SK-N-SH treated with all-trans-retinoic acid at 6 μM for 48 hours (cell line): ENCODE measurements around the gene UBE2H.

ENCODE experiments used
- ATAC-seq: fragments of 200-7000 bp; cut with Tn5 transposase; 3 replicates; pipeline ENCODE4 v1.9.1; 2020; ENCODE audit warnings: mild to moderate bottlenecking, moderate library complexity
- ARNTL ChIP-seq: fragments of 450-650 bp; formaldehyde crosslinking; IDR thresholded peaks from 2 replicates; pipeline ENCODE4 v1.5.0; 2020; ENCODE audit warnings: low read depth, mild to moderate bottlenecking, moderate library complexity, borderline replicate concordance
- BACH2 ChIP-seq: fragments of 250-450 bp; sonication (Bioruptor Pico); IDR thresholded peaks from 2 replicates; pipeline ENCODE4 v1.9.0; 2021; ENCODE audit warnings: mild to moderate bottlenecking, borderline replicate concordance
- CSDC2 ChIP-seq: fragments of 250-450 bp; sonication (Bioruptor Pico); IDR thresholded peaks from 2 replicates; pipeline ENCODE4 v1.5.0; 2020; ENCODE audit warnings: mild to moderate bottlenecking, moderate library complexity
- ESRRG ChIP-seq: fragments of 250-450 bp; sonication (Bioruptor Pico); IDR thresholded peaks from 2 replicates; pipeline ENCODE4 v1.6.1; 2021; ENCODE audit warnings: mild to moderate bottlenecking
- GLIS3 ChIP-seq: fragments of 250-450 bp; sonication (Bioruptor Pico); IDR thresholded peaks from 2 replicates; pipeline ENCODE4 v1.5.0; 2020; ENCODE audit warnings: mild to moderate bottlenecking, moderate library complexity
- OSR1 ChIP-seq: fragments of 250-450 bp; sonication (Bioruptor Pico); IDR thresholded peaks from 2 replicates; pipeline ENCODE4 v1.8.0; 2022; ENCODE audit warnings: moderate library complexity, mild to moderate bottlenecking, inconsistent platforms
- PPARA ChIP-seq: fragments of 250-450 bp; sonication (Bioruptor Pico); IDR thresholded peaks from 2 replicates; pipeline ENCODE4 v1.5.0; 2020; ENCODE audit warnings: mild to moderate bottlenecking, borderline replicate concordance
- RARB ChIP-seq: fragments of 250-450 bp; sonication (Bioruptor Pico); IDR thresholded peaks from 2 replicates; pipeline ENCODE4 v1.8.0; 2021; ENCODE audit warnings: mild to moderate bottlenecking, moderate library complexity
- SNAI2 ChIP-seq: fragments of 250-450 bp; sonication (Bioruptor Pico); IDR thresholded peaks from 2 replicates; pipeline ENCODE4 v1.5.0; 2020; ENCODE audit warnings: mild to moderate bottlenecking, moderate library complexity
- TCF4 ChIP-seq: fragments of 250-450 bp; sonication (Bioruptor Pico); IDR thresholded peaks from 2 replicates; pipeline ENCODE4 v1.8.0; 2021; ENCODE audit warnings: mild to moderate bottlenecking, moderate library complexity, borderline replicate concordance
- TOX ChIP-seq: fragments of 250-450 bp; sonication (Bioruptor Pico); IDR thresholded peaks from 2 replicates; pipeline ENCODE4 v1.8.0; 2021; ENCODE audit warnings: mild to moderate bottlenecking, moderate library complexity, borderline replicate concordance
- ZFP30 ChIP-seq: fragments of 450-650 bp; formaldehyde crosslinking; IDR thresholded peaks from 2 replicates; pipeline ENCODE4 v1.5.0; 2022; ENCODE audit warnings: mild to moderate bottlenecking, moderate library complexity
- ZNF565 ChIP-seq: fragments of 450-650 bp; formaldehyde crosslinking; conservative IDR thresholded peaks from 2 replicates; pipeline ENCODE4 v1.5.0; 2020; ENCODE audit warnings: low read depth, mild to moderate bottlenecking, moderate library complexity
- ZNF70 ChIP-seq: fragments of 450-650 bp; formaldehyde crosslinking; IDR thresholded peaks from 2 replicates; pipeline ENCODE4 v1.5.0; 2020; ENCODE audit warnings: mild to moderate bottlenecking, moderate library complexity
- ZNF8 ChIP-seq: fragments of 450-650 bp; formaldehyde crosslinking; IDR thresholded peaks from 2 replicates; pipeline ENCODE4 v1.5.0; 2020; ENCODE audit warnings: mild to moderate bottlenecking, moderate library complexity
- TF ChIP-seq, protein P1 (sequence below): fragments of 250-450 bp; sonication (Bioruptor Pico); IDR thresholded peaks from 2 replicates; pipeline ENCODE4 v1.8.0; 2020; ENCODE audit warnings: mild to moderate bottlenecking, moderate library complexity, borderline replicate concordance
- TF ChIP-seq, protein P2 (sequence below): fragments of 250-450 bp; sonication (Bioruptor Pico); IDR thresholded peaks from 2 replicates; pipeline ENCODE4 v1.8.0; 2021; ENCODE audit warnings: low read depth, mild to moderate bottlenecking, moderate library complexity, borderline replicate concordance
- TF ChIP-seq, protein P3 (sequence below): fragments of 250-450 bp; sonication (Bioruptor Pico); IDR thresholded peaks from 2 replicates; pipeline ENCODE4 v1.5.1; 2020; ENCODE audit warnings: low read depth, mild to moderate bottlenecking, moderate library complexity
- TF ChIP-seq, protein P4 (sequence below): fragments of 250-450 bp; sonication (Bioruptor Pico); IDR thresholded peaks from 2 replicates; pipeline ENCODE4 v1.5.0; 2020; ENCODE audit warnings: mild to moderate bottlenecking, moderate library complexity
- TF ChIP-seq, protein P5 (sequence below): fragments of 250-450 bp; sonication (Bioruptor Pico); IDR thresholded peaks from 2 replicates; pipeline ENCODE4 v1.5.1; 2021; ENCODE audit warnings: mild to moderate bottlenecking, moderate library complexity

Gene UBE2H

DNA sequence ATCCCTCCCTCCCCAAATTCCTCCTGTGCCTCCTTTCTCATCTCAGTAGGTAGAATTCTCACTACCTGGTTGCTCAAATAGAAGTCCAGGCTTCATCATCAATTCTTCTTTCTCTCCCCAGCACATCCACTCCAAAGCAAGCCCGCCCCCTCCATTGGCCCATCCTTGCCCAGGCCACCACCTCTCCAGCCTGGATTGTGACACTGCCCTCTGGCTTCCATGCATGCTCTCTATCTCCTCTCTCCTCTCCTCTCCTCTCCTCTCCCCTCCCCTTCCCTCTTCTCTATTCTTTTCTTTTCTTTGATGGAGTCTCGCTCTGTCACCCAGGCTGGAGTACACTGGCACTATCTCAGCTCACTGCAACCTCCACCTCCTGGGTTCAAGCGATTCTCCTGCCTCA, 144.9 kb downstream of the UBE2H start:
- no peak for ATAC-seq
- no peak for TF ChIP-seq OSR1
- TF ChIP-seq, protein P1, sequence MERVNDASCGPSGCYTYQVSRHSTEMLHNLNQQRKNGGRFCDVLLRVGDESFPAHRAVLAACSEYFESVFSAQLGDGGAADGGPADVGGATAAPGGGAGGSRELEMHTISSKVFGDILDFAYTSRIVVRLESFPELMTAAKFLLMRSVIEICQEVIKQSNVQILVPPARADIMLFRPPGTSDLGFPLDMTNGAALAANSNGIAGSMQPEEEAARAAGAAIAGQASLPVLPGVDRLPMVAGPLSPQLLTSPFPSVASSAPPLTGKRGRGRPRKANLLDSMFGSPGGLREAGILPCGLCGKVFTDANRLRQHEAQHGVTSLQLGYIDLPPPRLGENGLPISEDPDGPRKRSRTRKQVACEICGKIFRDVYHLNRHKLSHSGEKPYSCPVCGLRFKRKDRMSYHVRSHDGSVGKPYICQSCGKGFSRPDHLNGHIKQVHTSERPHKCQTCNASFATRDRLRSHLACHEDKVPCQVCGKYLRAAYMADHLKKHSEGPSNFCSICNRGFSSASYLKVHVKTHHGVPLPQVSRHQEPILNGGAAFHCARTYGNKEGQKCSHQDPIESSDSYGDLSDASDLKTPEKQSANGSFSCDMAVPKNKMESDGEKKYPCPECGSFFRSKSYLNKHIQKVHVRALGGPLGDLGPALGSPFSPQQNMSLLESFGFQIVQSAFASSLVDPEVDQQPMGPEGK: no peak
- no peak for TF ChIP-seq ZNF565 (CRISPR knock-in tag)
- TF ChIP-seq TOX: no peak
- TF ChIP-seq PPARA (CRISPR knock-in tag): no peak
- no peak for TF ChIP-seq CSDC2 (CRISPR knock-in tag)
- TF ChIP-seq ZNF70 (CRISPR knock-in tag): no peak
- TF ChIP-seq TCF4 (CRISPR knock-in tag): no peak
- no peak for TF ChIP-seq ZFP30 (CRISPR knock-in tag)
- TF ChIP-seq, protein P2, sequence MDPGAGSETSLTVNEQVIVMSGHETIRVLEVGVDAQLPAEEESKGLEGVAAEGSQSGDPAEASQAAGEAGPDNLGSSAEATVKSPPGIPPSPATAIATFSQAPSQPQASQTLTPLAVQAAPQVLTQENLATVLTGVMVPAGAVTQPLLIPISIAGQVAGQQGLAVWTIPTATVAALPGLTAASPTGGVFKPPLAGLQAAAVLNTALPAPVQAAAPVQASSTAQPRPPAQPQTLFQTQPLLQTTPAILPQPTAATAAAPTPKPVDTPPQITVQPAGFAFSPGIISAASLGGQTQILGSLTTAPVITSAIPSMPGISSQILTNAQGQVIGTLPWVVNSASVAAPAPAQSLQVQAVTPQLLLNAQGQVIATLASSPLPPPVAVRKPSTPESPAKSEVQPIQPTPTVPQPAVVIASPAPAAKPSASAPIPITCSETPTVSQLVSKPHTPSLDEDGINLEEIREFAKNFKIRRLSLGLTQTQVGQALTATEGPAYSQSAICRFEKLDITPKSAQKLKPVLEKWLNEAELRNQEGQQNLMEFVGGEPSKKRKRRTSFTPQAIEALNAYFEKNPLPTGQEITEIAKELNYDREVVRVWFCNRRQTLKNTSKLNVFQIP: no peak
- TF ChIP-seq, protein P3, sequence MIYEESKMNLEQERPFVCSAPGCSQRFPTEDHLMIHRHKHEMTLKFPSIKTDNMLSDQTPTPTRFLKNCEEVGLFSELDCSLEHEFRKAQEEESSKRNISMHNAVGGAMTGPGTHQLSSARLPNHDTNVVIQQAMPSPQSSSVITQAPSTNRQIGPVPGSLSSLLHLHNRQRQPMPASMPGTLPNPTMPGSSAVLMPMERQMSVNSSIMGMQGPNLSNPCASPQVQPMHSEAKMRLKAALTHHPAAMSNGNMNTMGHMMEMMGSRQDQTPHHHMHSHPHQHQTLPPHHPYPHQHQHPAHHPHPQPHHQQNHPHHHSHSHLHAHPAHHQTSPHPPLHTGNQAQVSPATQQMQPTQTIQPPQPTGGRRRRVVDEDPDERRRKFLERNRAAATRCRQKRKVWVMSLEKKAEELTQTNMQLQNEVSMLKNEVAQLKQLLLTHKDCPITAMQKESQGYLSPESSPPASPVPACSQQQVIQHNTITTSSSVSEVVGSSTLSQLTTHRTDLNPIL (CRISPR knock-in tag): no peak
- TF ChIP-seq BACH2: no peak
- TF ChIP-seq, protein P4, sequence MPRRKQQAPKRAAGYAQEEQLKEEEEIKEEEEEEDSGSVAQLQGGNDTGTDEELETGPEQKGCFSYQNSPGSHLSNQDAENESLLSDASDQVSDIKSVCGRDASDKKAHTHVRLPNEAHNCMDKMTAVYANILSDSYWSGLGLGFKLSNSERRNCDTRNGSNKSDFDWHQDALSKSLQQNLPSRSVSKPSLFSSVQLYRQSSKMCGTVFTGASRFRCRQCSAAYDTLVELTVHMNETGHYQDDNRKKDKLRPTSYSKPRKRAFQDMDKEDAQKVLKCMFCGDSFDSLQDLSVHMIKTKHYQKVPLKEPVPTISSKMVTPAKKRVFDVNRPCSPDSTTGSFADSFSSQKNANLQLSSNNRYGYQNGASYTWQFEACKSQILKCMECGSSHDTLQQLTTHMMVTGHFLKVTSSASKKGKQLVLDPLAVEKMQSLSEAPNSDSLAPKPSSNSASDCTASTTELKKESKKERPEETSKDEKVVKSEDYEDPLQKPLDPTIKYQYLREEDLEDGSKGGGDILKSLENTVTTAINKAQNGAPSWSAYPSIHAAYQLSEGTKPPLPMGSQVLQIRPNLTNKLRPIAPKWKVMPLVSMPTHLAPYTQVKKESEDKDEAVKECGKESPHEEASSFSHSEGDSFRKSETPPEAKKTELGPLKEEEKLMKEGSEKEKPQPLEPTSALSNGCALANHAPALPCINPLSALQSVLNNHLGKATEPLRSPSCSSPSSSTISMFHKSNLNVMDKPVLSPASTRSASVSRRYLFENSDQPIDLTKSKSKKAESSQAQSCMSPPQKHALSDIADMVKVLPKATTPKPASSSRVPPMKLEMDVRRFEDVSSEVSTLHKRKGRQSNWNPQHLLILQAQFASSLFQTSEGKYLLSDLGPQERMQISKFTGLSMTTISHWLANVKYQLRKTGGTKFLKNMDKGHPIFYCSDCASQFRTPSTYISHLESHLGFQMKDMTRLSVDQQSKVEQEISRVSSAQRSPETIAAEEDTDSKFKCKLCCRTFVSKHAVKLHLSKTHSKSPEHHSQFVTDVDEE: no peak

DNA sequence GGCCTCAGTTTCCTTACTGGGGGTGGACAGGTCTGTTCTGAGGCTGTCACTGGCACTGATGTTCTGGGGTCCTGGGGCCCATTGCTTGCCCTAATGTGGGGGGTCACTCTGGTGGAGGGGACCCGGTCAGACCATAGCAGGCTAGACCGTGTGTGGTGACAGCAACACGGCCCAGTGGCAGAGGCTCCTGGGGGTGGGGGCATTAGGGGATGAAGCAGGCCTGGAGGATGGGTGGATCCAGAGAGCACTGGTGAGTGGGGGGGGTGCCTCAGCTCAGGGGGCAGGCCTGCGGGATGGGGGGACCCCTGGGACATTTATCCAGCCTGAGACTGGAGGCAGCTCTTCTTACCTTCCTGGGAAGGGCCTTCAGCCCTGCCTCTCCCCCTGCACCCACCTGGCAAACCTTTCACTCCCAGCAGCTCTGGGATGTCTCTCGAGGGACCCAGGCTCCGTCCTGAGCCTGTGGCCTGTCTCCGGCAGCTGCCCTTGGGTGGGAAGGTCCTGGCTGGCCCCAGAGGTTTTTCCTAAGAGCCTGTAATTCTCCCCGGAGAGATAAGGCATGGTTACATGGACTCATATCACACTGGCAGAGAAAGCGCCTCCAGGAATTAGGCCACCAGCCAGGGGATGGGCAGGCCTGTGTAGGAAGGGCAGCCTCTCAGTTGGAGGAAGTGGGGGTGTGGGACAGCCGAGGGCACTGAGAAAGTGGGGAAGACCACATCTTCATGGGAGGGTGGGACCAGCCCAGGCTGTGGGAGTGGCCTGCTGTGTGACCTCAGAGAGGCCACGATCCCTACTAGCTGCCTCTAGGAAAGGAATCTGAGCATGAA, 147.7 kb downstream of the UBE2H start:
- peak; percentile 24; the same call in 2 of the 3 replicates for ATAC-seq
- TF ChIP-seq ZNF8 (no peak), ZNF565 (CRISPR knock-in tag) (no peak), RARB (CRISPR knock-in tag) (no peak), ESRRG (CRISPR knock-in tag) (no peak), SNAI2 (no peak), ZNF70 (CRISPR knock-in tag) (no peak), OSR1 (no peak), ARNTL (CRISPR knock-in tag) (no peak), GLIS3 (CRISPR knock-in tag) (no peak), CSDC2 (CRISPR knock-in tag) (no peak)
- TF ChIP-seq, protein P3 (CRISPR knock-in tag): no peak

DNA sequence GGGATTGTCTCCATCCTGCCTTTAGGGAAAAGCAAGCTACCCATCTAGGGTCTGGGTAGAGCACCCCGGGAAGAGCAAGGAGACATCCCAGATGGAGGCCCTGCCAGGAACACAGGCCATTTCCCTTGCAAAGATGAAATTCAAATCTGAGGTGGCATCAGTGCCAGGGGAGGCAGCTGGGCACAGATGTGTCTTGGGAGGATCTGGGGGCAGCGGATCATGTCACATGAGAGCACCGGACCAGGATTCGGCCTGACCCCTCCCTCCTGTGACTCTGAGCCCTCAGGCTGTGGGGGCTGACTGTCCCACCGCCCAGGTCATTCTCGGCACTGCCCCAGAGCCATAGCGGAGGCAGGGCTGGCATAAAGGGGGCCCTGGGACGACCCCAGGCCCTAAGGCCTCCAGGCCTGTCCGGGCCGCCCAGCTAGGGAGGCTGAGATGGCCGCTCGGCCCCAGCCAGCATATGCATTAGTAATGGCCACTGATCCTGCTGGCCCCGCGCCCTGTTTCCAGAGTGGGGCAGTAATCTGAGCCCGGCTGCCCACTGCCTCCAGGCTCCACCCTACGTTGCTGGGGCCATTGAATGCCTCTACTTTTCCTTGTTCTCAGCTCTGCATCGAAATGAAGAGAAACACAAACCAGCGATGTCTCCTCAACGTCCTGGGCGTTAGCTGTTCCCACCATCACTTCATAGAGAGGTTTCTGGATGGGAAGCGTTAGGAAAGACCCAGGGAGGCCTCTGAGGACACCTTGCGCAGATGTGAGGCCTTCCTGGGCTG, 148.5 kb downstream of the UBE2H start:
- peak; percentile 12 for ATAC-seq
- no peak for TF ChIP-seq ZNF70 (CRISPR knock-in tag)
- no peak for TF ChIP-seq ZNF565 (CRISPR knock-in tag)
- no peak for TF ChIP-seq ZNF8
- TF ChIP-seq, protein P5, sequence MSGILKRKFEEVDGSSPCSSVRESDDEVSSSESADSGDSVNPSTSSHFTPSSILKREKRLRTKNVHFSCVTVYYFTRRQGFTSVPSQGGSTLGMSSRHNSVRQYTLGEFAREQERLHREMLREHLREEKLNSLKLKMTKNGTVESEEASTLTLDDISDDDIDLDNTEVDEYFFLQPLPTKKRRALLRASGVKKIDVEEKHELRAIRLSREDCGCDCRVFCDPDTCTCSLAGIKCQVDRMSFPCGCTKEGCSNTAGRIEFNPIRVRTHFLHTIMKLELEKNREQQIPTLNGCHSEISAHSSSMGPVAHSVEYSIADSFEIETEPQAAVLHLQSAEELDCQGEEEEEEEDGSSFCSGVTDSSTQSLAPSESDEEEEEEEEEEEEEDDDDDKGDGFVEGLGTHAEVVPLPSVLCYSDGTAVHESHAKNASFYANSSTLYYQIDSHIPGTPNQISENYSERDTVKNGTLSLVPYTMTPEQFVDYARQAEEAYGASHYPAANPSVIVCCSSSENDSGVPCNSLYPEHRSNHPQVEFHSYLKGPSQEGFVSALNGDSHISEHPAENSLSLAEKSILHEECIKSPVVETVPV: no peak
- TF ChIP-seq TCF4 (CRISPR knock-in tag): no peak
- TF ChIP-seq, protein P4: no peak
- no peak for TF ChIP-seq ARNTL (CRISPR knock-in tag)
- TF ChIP-seq PPARA (CRISPR knock-in tag): no peak
- TF ChIP-seq, protein P3 (CRISPR knock-in tag): no peak
